Measurements from ENCODE around the gene IGFL1.
"Not testable (repeated sequence)": the region's sequence is repeated elsewhere in the genome, so short reads cannot be mapped to it uniquely, and the experiment has no call there.

IGFL1 gene

GRCh38 chr19:46226438-46226973 is 3.0 kb upstream of the IGFL1 start:
- DNase-seq: no peak

- no peak for DNase-seq
Measured at GRCh38 chr19:46232029-46232428, 2.5 kb downstream of the IGFL1 start.

GRCh38 chr19:46232468-46232867 is 2.9 kb downstream of the IGFL1 start:
- no peak for DNase-seq

GRCh38 chr19:46232938-46233621 is 3.5 kb downstream of the IGFL1 start:
- no peak for DNase-seq

- not testable (repeated sequence) for DNase-seq
Measured at GRCh38 chr19:46233871-46234270, 4.3 kb downstream of the IGFL1 start.

- DNase-seq: not testable (repeated sequence)
Measured at GRCh38 chr19:46238141-46238540, 8.6 kb downstream of the IGFL1 start.

- DNase-seq: no peak
Measured at GRCh38 chr19:46239193-46240024, 9.9 kb downstream of the IGFL1 start.

- DNase-seq: no peak
Measured at GRCh38 chr19:46240693-46241092, 11.2 kb downstream of the IGFL1 start.

- no peak for DNase-seq
Measured at GRCh38 chr19:46241626-46242025, 12.1 kb downstream of the IGFL1 start.

GRCh38 chr19:46243081-46243654 is 13.6 kb downstream of the IGFL1 start:
- DNase-seq: not testable (repeated sequence)

- no peak for DNase-seq
Measured at GRCh38 chr19:46250076-46250735, 20.7 kb downstream of the IGFL1 start.

GRCh38 chr19:46251416-46251815 is 21.9 kb downstream of the IGFL1 start:
- DNase-seq: no peak

- DNase-seq: no peak
Measured at GRCh38 chr19:46254776-46255175, 25.2 kb downstream of the IGFL1 start.

GRCh38 chr19:46256855-46257254 is 27.3 kb downstream of the IGFL1 start:
- no peak for DNase-seq

- DNase-seq: not testable (repeated sequence)
Measured at GRCh38 chr19:46261501-46261900, 32.0 kb downstream of the IGFL1 start.

- not testable (repeated sequence) for DNase-seq
Measured at GRCh38 chr19:46262684-46263296, 33.2 kb downstream of the IGFL1 start.

GRCh38 chr19:46264801-46265200 is 35.3 kb downstream of the IGFL1 start:
- DNase-seq: not testable (repeated sequence)

- DNase-seq: peak; percentile 78
Measured at GRCh38 chr19:46265217-46265828, 35.8 kb downstream of the IGFL1 start.

GRCh38 chr19:46269101-46269500 is 39.6 kb downstream of the IGFL1 start:
- no peak for DNase-seq

- DNase-seq: no peak
Measured at GRCh38 chr19:46270521-46271256, 41.1 kb downstream of the IGFL1 start.

- DNase-seq: no peak
Measured at GRCh38 chr19:46271481-46272197, 42.1 kb downstream of the IGFL1 start.
